Endodermal cell (in vitro differentiated cells): ENCODE data around the gene LRRC10B. TPM values are rescaled to one million over a fixed set of nuclear protein-coding genes. Genes with fewer than 3 reads are reported as not detected.
A peak's percentile ranks its signal among the peaks of the same experiment; 100 is the strongest.

Source experiments
- DNase-seq: peaks from one replicate; pipeline ENCODE4 v3.0.0-alpha.2; 2017
- H3K27ac ChIP-seq: 2 replicates; pipeline ENCODE4 v1.5.1; 2013; ENCODE audit warnings: mild to moderate bottlenecking, low read depth, low read length, moderate library complexity
- H3K27me3 ChIP-seq: 2 replicates; pipeline ENCODE4 v1.6.1; 2013; ENCODE audit warnings: mild to moderate bottlenecking, low read length, moderate library complexity; ENCODE audit not compliant: insufficient read depth, control insufficient read depth, poor library complexity, severe bottlenecking
- H3K36me3 ChIP-seq: 2 replicates; pipeline ENCODE4 v1.7.0; 2013; ENCODE audit warnings: mild to moderate bottlenecking, low read length, moderate library complexity; ENCODE audit not compliant: control insufficient read depth, insufficient read depth
- H3K4me1 ChIP-seq: one replicate; pipeline ENCODE4 v1.7.0; 2013; ENCODE audit warnings: low read length; ENCODE audit not compliant: control insufficient read depth, insufficient read depth
- H3K4me3 ChIP-seq: 2 replicates; pipeline ENCODE4 v1.5.1; 2013; ENCODE audit warnings: mild to moderate bottlenecking, low read length, moderate library complexity
- H3K9ac ChIP-seq: 2 replicates; pipeline ENCODE4 v1.6.1; 2013; ENCODE audit warnings: mild to moderate bottlenecking, low read length, moderate library complexity; ENCODE audit not compliant: poor library complexity, severe bottlenecking; ENCODE audit errors: extremely low read depth
- H3K9me3 ChIP-seq: 2 replicates; pipeline ENCODE4 v1.6.1; 2013; ENCODE audit warnings: mild to moderate bottlenecking, low read length, moderate library complexity; ENCODE audit not compliant: control insufficient read depth
- H3K27ac Mint-ChIP-seq: 2 replicates; pipeline ENCODE4 v1.8.0; 2020; ENCODE audit warnings: mixed read lengths
- H3K27me3 Mint-ChIP-seq: 2 replicates; pipeline ENCODE4 v1.8.0; 2021; ENCODE audit warnings: mild to moderate bottlenecking, mixed read lengths; ENCODE audit not compliant: insufficient read depth
- H3K36me3 Mint-ChIP-seq: 2 replicates; pipeline ENCODE4 v1.8.0; 2020; ENCODE audit warnings: low read depth, mixed read lengths
- H3K4me1 Mint-ChIP-seq: 2 replicates; pipeline ENCODE4 v1.8.0; 2020; ENCODE audit warnings: mixed read lengths
- H3K4me3 Mint-ChIP-seq: 2 replicates; pipeline ENCODE4 v1.8.0; 2020; ENCODE audit warnings: mild to moderate bottlenecking, moderate library complexity, mixed read lengths
- H3K9me3 Mint-ChIP-seq: 2 replicates; pipeline ENCODE4 v1.8.0; 2020; ENCODE audit warnings: mild to moderate bottlenecking, mixed read lengths
- CTCF ChIP-seq: fragments of 200-600 bp; sonication (generic); conservative IDR thresholded peaks from 2 replicates; pipeline ENCODE4 v1.5.0; 2021; ENCODE audit warnings: antibody characterized with exemption, mild to moderate bottlenecking
- WGBS, 2 experiments: methylation state at CpG; one replicate each; pipeline versions ENCODE4 v1.1.5 to v1.1.7; 2013; ENCODE audit warnings: missing lambda C conversion rate in 2 of 2, mixed read lengths in 1 of 2; ENCODE audit not compliant: insufficient coverage in 1 of 2, insufficient read length in 1 of 2; 5-methylcytosine and 5-hydroxymethylcytosine counted together
- microRNA-seq: library from miRNA; unstranded; fragments of <30 nt; microRNA quantifications from one replicate; pipeline ENCODE4 v1.2.0, GENCODE V29; 2020; ENCODE audit warnings: borderline microRNAs expressed
- total RNA-seq, 2 donors: library from RNA; stranded (reverse); fragmentation: NEBNext Ultra II Directional in 1 of 2; extraction: Animal tissue kit (Norgen Biotek cat#: 25700) in 1 of 2; gene quantifications; 2 replicates in 1 of 2; 3 replicates in 1 of 2; pipeline ENCODE4 v1.2.1, GENCODE V29; 2021

Gene LRRC10B
- total RNA-seq, 2 donors from 2014 or later, result 0.11 to 0.69 TPM

GRCh38 chr11:61555978-61556377 lies 47.4 kb downstream of the LRRC10B start:
- H3K36me3 Mint-ChIP-seq, result no peaks in the 10 kb centered on the region
- Histone ChIP-seq H3K36me3 (no peaks in the 10 kb centered on the region), H3K27me3 (peaks cover 57% of the 10 kb centered on the region), H3K9me3 (no peaks in the 10 kb centered on the region), H3K27ac (no peak overlapping the region), H3K4me1 (no peaks in the 10 kb centered on the region), H3K9ac (no peak overlapping the region), H3K4me3 (no peak overlapping the region)
- H3K4me3 Mint-ChIP-seq, result peak overlapping the region; percentile 34
- H3K4me1 Mint-ChIP-seq, result peaks cover 15% of the 10 kb centered on the region
- WGBS, 2 experiments, result 74 to 83% methylated on average over 4 to 10 of the region's 10 CpGs
- no peak for TF ChIP-seq CTCF
- peaks cover 52% of the 10 kb centered on the region for H3K27me3 Mint-ChIP-seq
- no peak for DNase-seq
- no peaks in the 10 kb centered on the region for H3K9me3 Mint-ChIP-seq
- H3K27ac Mint-ChIP-seq, result no peak overlapping the region

- Mint-ChIP-seq H3K36me3 (no peaks in the 10 kb centered on the region), H3K9me3 (no peaks in the 10 kb centered on the region), H3K27me3 (peaks cover 52% of the 10 kb centered on the region), H3K4me3 (no peak overlapping the region), H3K27ac (no peak overlapping the region), H3K4me1 (peaks cover 15% of the 10 kb centered on the region)
- no peak overlapping the region for H3K27ac ChIP-seq
- no peaks in the 10 kb centered on the region for H3K9me3 ChIP-seq
- H3K4me3 ChIP-seq, result no peak overlapping the region
- H3K9ac ChIP-seq, result no peak overlapping the region
- no peak for DNase-seq
- WGBS, 2 experiments, result 77 to 92% methylated on average over 2 to 3 of the region's 3 CpGs
- peaks cover 57% of the 10 kb centered on the region for H3K27me3 ChIP-seq
- TF ChIP-seq CTCF, result no peak
- H3K36me3 ChIP-seq, result no peaks in the 10 kb centered on the region
- no peaks in the 10 kb centered on the region for H3K4me1 ChIP-seq
Measured at GRCh38 chr11:61556621-61557020, 48.1 kb downstream of the LRRC10B start.

Small RNA genes within 50 kb of the gene (microRNA-seq; reads per million reads assigned to microRNA genes)
- not detected for gene MIR4488

Other genes with a start within 250 kb of the LRRC10B start
- gene VWCE, start 213.4 kb upstream of the LRRC10B start, total RNA-seq, result 10 to 100 TPM in 1 of 2 donors, 1 to 10 TPM in 1; 7.2 to 13.3 TPM
- gene DDB1, start 175.6 kb upstream of the LRRC10B start, total RNA-seq, result 100 to 1,000 TPM; 244 to 251 TPM
- gene TKFC, start 175.5 kb upstream of the LRRC10B start, total RNA-seq, result 100 to 1,000 TPM in 1 of 2 donors, 10 to 100 TPM in 1; 93.7 to 116 TPM
- 10 to 100 TPM; 17.3 to 22.8 TPM for gene CYB561A3, start 146.9 kb upstream of the LRRC10B start, total RNA-seq
- 10 to 100 TPM; 26.5 to 29.3 TPM for gene TMEM138, start 146.4 kb upstream of the LRRC10B start, total RNA-seq
- 10 to 100 TPM; 22.6 to 26.6 TPM for gene TMEM216, start 116.2 kb upstream of the LRRC10B start, total RNA-seq
- gene CPSF7, start 78.8 kb upstream of the LRRC10B start, total RNA-seq, result 100 to 1,000 TPM; 108 to 117 TPM
- 10 to 100 TPM; 41.4 to 45.4 TPM for gene SDHAF2, start 78.6 kb upstream of the LRRC10B start, total RNA-seq
- 1 to 10 TPM; 2.0 to 3.4 TPM for gene SYT7, start 72.3 kb downstream of the LRRC10B start, total RNA-seq
- 1 to 10 TPM; 5.6 to 8.7 TPM for gene DAGLA, start 171.6 kb downstream of the LRRC10B start, total RNA-seq
- gene MYRF, start 243.9 kb downstream of the LRRC10B start, total RNA-seq, result 10 to 100 TPM; 30.3 to 61.7 TPM